Vagina (tissue), 2 donors: ENCODE results near the gene SS18L1. TPM values are rescaled to one million over a fixed set of nuclear protein-coding genes. Genes with fewer than 3 reads are reported as not detected.

Experiments used
- DNase-seq, 2 donors: peaks; one replicate each; pipeline ENCODE4 v3.0.0-alpha.2; 2017; ENCODE audit errors: extremely low spot score in 2 of 2
- H3K27ac ChIP-seq: fragments of 200-600 bp; sonication (generic); one replicate; pipeline ENCODE4 v1.5.1; 2019
- H3K27me3 ChIP-seq: fragments of 200-600 bp; sonication (generic); one replicate; pipeline ENCODE4 v1.5.1; 2019
- H3K36me3 ChIP-seq, 2 donors: fragments of 200-600 bp; sonication (generic); one replicate each; pipeline ENCODE4 v1.5.1; 2017 to 2019
- H3K4me1 ChIP-seq: fragments of 200-600 bp; sonication (generic); one replicate; pipeline ENCODE4 v1.5.1; 2019
- H3K4me3 ChIP-seq, 2 donors: fragments of 200-600 bp; sonication (generic); 1 replicate in 1 of 2; 2 replicates in 1 of 2; pipeline ENCODE4 v1.5.1; 2016 to 2019
- H3K9me3 ChIP-seq: fragments of 200-600 bp; sonication (generic); one replicate; pipeline ENCODE4 v1.5.1; 2019
- CTCF ChIP-seq, 3 experiments: fragments of 450-650 bp in 2 of 3; fragments of 200-600 bp in 1 of 3; sonication (generic) in 1 of 3; IDR thresholded peaks; one replicate each; pipeline ENCODE4 v1.5.1; 2017 to 2019; ENCODE audit warnings: antibody characterized with exemption in 3 of 3, mild to moderate bottlenecking in 2 of 3, moderate library complexity in 2 of 3
- POLR2A ChIP-seq, 2 donors: fragments of 450-650 bp; IDR thresholded peaks; one replicate each; pipeline ENCODE4 v1.6.1; 2017; ENCODE audit warnings: antibody characterized with exemption in 2 of 2, mild to moderate bottlenecking in 2 of 2, moderate library complexity in 2 of 2
- POLR2AphosphoS5 ChIP-seq, 2 donors: sonication (generic); formaldehyde crosslinking; IDR thresholded peaks; one replicate each; pipeline ENCODE4 v1.9.0; 2017; ENCODE audit warnings: antibody characterized with exemption in 2 of 2, mild to moderate bottlenecking in 2 of 2, low read depth in 1 of 2; ENCODE audit not compliant: insufficient read depth in 1 of 2
- intact Hi-C: fragments of 100-400 bp; cut with DNase I; formaldehyde crosslinking; loops from one replicate; pipeline ENCODE4 v1.15.1; 2023
- total RNA-seq: library from RNA; depleted of rRNA; stranded (reverse); fragments of >200 nt; gene quantifications from one replicate; pipeline ENCODE4 v1.2.3, GENCODE V29; 2016

SS18L1 gene
- total RNA-seq, 1 donor from 2014 or later, result 25.3 TPM

GRCh38 chr20:62216636-62217566 lies 73.3 kb downstream of the SS18L1 start:
- no peak for DNase-seq
- no peak for TF ChIP-seq CTCF (IDR thresholded peaks at IDR 0.05)
- TF ChIP-seq POLR2A (IDR thresholded peaks at IDR 0.05), result no peak
- TF ChIP-seq POLR2AphosphoS5 (IDR thresholded peaks at IDR 0.05; ENCODE audit: insufficient read depth in 1 of 2, low read depth in 1 of 2), result no peak
- no peak overlapping the region for H3K27ac ChIP-seq
- peaks cover 22% of the 10 kb centered on the region for H3K4me1 ChIP-seq
- H3K4me3 ChIP-seq, result no peak overlapping the region
- intact Hi-C loops, result no loop called here
- no peaks in the 10 kb centered on the region for H3K9me3 ChIP-seq
- no peaks in the 10 kb centered on the region for H3K36me3 ChIP-seq
- H3K27me3 ChIP-seq, result peaks cover 8% of the 10 kb centered on the region

- TF ChIP-seq POLR2A (IDR thresholded peaks at IDR 0.05) (no peak), CTCF (IDR thresholded peaks at IDR 0.05) (no peak), POLR2AphosphoS5 (IDR thresholded peaks at IDR 0.05; ENCODE audit: insufficient read depth in 1 of 2, low read depth in 1 of 2) (no peak)
- Histone ChIP-seq H3K9me3 (no peaks in the 10 kb centered on the region), H3K36me3 (no peaks in the 10 kb centered on the region), H3K4me3 (no peak overlapping the region), H3K27me3 (peaks cover 11% of the 10 kb centered on the region), H3K4me1 (peaks cover 22% of the 10 kb centered on the region), H3K27ac (no peak overlapping the region)
- intact Hi-C loops, result no loop called here
- DNase-seq, result no peak
Measured at GRCh38 chr20:62217913-62218773, 74.6 kb downstream of the SS18L1 start.

- TF ChIP-seq POLR2A (IDR thresholded peaks at IDR 0.05), result no peak
- TF ChIP-seq POLR2AphosphoS5 (IDR thresholded peaks at IDR 0.05; ENCODE audit: insufficient read depth in 1 of 2, low read depth in 1 of 2), result no peak
- Histone ChIP-seq H3K9me3 (no peaks in the 10 kb centered on the region), H3K27ac (no peak overlapping the region), H3K4me1 (peaks cover 22% of the 10 kb centered on the region), H3K27me3 (peaks cover 11% of the 10 kb centered on the region), H3K4me3 (peak overlapping the region in 1 of 2 donors; percentile 42), H3K36me3 (no peaks in the 10 kb centered on the region)
- intact Hi-C loops, result no loop called here
- no peak for DNase-seq
Measured at GRCh38 chr20:62219101-62219991, 75.8 kb downstream of the SS18L1 start.

GRCh38 chr20:62219992-62220665 lies 76.6 kb downstream of the SS18L1 start, which contains the start of gene HRH3:
HRH3 (minus strand) TSS chr20:62220278; CDS start chr20:62219970, 308 bp downstream.
- no peak for TF ChIP-seq POLR2A (IDR thresholded peaks at IDR 0.05)
- no peak for TF ChIP-seq POLR2AphosphoS5 (IDR thresholded peaks at IDR 0.05; ENCODE audit: insufficient read depth in 1 of 2, low read depth in 1 of 2)
- TF ChIP-seq CTCF (IDR thresholded peaks at IDR 0.05), result no peak
- Histone ChIP-seq H3K4me1 (peaks cover 22% of the 10 kb centered on the region), H3K4me3 (peak within 1 kb of the TSS in 1 of 2 donors; percentile 42), H3K9me3 (no peaks in the 10 kb centered on the region), H3K36me3 (no peaks in the 10 kb centered on the region), H3K27me3 (peaks cover 11% of the 10 kb centered on the region), H3K27ac (no peak within 1 kb of the TSS)
- intact Hi-C loops, result no loop called here
- DNase-seq, result no peak
